H9 (cell line): ENCODE data around the gene APOB. TPM values are rescaled to one million over a fixed set of nuclear protein-coding genes. Genes with fewer than 3 reads are reported as not detected.

Source experiments
- DNase-seq: peaks from one replicate; pipeline ENCODE4 v3.0.0-alpha.2; 2017
- H2AFZ ChIP-seq: one replicate; pipeline ENCODE4 v1.6.1; 2013; ENCODE audit warnings: mild to moderate bottlenecking, low read length, control low read depth, moderate library complexity
- H2AK5ac ChIP-seq: 2 replicates; pipeline ENCODE4 v1.6.1; 2013; ENCODE audit warnings: low read length, control low read depth, mixed read lengths; ENCODE audit not compliant: insufficient read length
- H2BK120ac ChIP-seq: one replicate; pipeline ENCODE4 v1.6.1; 2013; ENCODE audit warnings: low read depth, mild to moderate bottlenecking, low read length, control low read depth, inconsistent platforms; ENCODE audit not compliant: poor library complexity, severe bottlenecking
- H2BK12ac ChIP-seq: 2 replicates; pipeline ENCODE4 v1.6.1; 2013; ENCODE audit warnings: low read length, control low read depth, mixed read lengths, low read depth; ENCODE audit not compliant: insufficient read length
- H2BK15ac ChIP-seq: 2 replicates; pipeline ENCODE4 v1.6.1; 2013; ENCODE audit warnings: low read depth, low read length, control low read depth
- H2BK20ac ChIP-seq: one replicate; pipeline ENCODE4 v1.6.1; 2013; ENCODE audit warnings: low read depth, mild to moderate bottlenecking, low read length, control low read depth, inconsistent platforms; ENCODE audit not compliant: poor library complexity, severe bottlenecking
- H2BK5ac ChIP-seq: 2 replicates; pipeline ENCODE4 v1.6.1; 2013; ENCODE audit warnings: low read length, control low read depth, mixed read lengths; ENCODE audit not compliant: insufficient read length
- H3K14ac ChIP-seq: 2 replicates; pipeline ENCODE4 v1.6.1; 2013; ENCODE audit warnings: low read length, control low read depth; ENCODE audit not compliant: insufficient read depth
- H3K18ac ChIP-seq: 2 replicates; pipeline ENCODE4 v1.6.1; 2013; ENCODE audit warnings: low read depth, mild to moderate bottlenecking, mixed read lengths, low read length, control low read depth; ENCODE audit not compliant: insufficient read length
- H3K23ac ChIP-seq: 2 replicates; pipeline ENCODE4 v1.6.1; 2013; ENCODE audit warnings: low read length, control low read depth, mixed read lengths, low read depth; ENCODE audit not compliant: insufficient read length
- H3K23me2 ChIP-seq: 2 replicates; pipeline ENCODE4 v1.6.1; 2013; ENCODE audit warnings: low read depth, mild to moderate bottlenecking, mixed read lengths, low read length, control low read depth; ENCODE audit not compliant: insufficient read length, poor library complexity, severe bottlenecking
- H3K27ac ChIP-seq: 2 replicates; pipeline ENCODE4 v1.5.1; 2013; ENCODE audit warnings: low read length, control low read depth, mixed read lengths, low read depth; ENCODE audit not compliant: insufficient read length
- H3K27me3 ChIP-seq: 2 replicates; pipeline ENCODE4 v1.6.1; 2013; ENCODE audit warnings: low read length, control low read depth, inconsistent platforms; ENCODE audit not compliant: insufficient read depth
- H3K4ac ChIP-seq: 2 replicates; pipeline ENCODE4 v1.6.1; 2013; ENCODE audit warnings: low read depth, mild to moderate bottlenecking, control low read depth, inconsistent platforms, low read length, moderate library complexity
- H3K4me1 ChIP-seq: 2 replicates; pipeline ENCODE4 v1.6.1; 2013; ENCODE audit warnings: low read length, control low read depth, inconsistent platforms; ENCODE audit not compliant: insufficient read depth
- H3K4me2 ChIP-seq: 2 replicates; pipeline ENCODE4 v1.6.1; 2013; ENCODE audit warnings: low read length, control low read depth, mixed read lengths; ENCODE audit not compliant: insufficient read length, insufficient read depth
- H3K56ac ChIP-seq: 2 replicates; pipeline ENCODE4 v1.6.1; 2013; ENCODE audit warnings: low read depth, mild to moderate bottlenecking, mixed read lengths, low read length, control low read depth; ENCODE audit not compliant: insufficient read length
- H3K79me1 ChIP-seq: 2 replicates; pipeline ENCODE4 v1.6.1; 2013; ENCODE audit warnings: low read depth, mild to moderate bottlenecking, moderate library complexity, low read length, control low read depth, inconsistent platforms; ENCODE audit not compliant: insufficient read depth, poor library complexity, severe bottlenecking
- H3K79me2 ChIP-seq: 2 replicates; pipeline ENCODE4 v1.6.1; 2013; ENCODE audit warnings: low read length, control low read depth, inconsistent platforms; ENCODE audit not compliant: insufficient read depth
- H3K9ac ChIP-seq: 2 replicates; pipeline ENCODE4 v1.6.1; 2013; ENCODE audit warnings: low read length, control low read depth, mixed read lengths; ENCODE audit not compliant: insufficient read length; ENCODE audit errors: extremely low read depth
- H3K9me3 ChIP-seq: one replicate; pipeline ENCODE4 v1.6.1; 2013; ENCODE audit warnings: low read depth, low read length, inconsistent platforms; ENCODE audit not compliant: control insufficient read depth
- H3T11ph ChIP-seq: one replicate; pipeline ENCODE4 v1.6.1; 2013; ENCODE audit warnings: mild to moderate bottlenecking, low read length, control low read depth, inconsistent platforms
- H4K20me1 ChIP-seq: one replicate; pipeline ENCODE4 v1.6.1; 2013; ENCODE audit not compliant: control insufficient read depth, insufficient read length, insufficient read depth
- H4K5ac ChIP-seq: 2 replicates; pipeline ENCODE4 v1.6.1; 2013; ENCODE audit warnings: low read depth, mild to moderate bottlenecking, mixed read lengths, low read length, control low read depth; ENCODE audit not compliant: insufficient read length
- H4K8ac ChIP-seq: replicated peaks from 2 replicates; pipeline ENCODE4 v1.6.1; 2013; ENCODE audit warnings: low read length, control low read depth, mixed read lengths, low read depth; ENCODE audit not compliant: insufficient read length
- H4K91ac ChIP-seq: 2 replicates; pipeline ENCODE4 v1.6.1; 2013; ENCODE audit warnings: low read depth, mild to moderate bottlenecking, moderate library complexity, mixed read lengths, low read length, control low read depth; ENCODE audit not compliant: insufficient read length
- H3K27ac Mint-ChIP-seq, 3 experiments: 2 replicates in 2 of 3; 3 replicates in 1 of 3; pipeline ENCODE4 v1.8.0; 2020 to 2021; ENCODE audit warnings: mixed read lengths in 3 of 3, mild to moderate bottlenecking in 1 of 3, moderate library complexity in 1 of 3
- H3K27me3 Mint-ChIP-seq: 2 replicates; pipeline ENCODE4 v1.8.0; 2021; ENCODE audit warnings: low read depth, mild to moderate bottlenecking, moderate library complexity, mixed read lengths
- H3K36me3 Mint-ChIP-seq, 3 experiments: 2 replicates in 2 of 3; 3 replicates in 1 of 3; pipeline ENCODE4 v1.8.0; 2020 to 2021; ENCODE audit warnings: low read depth in 3 of 3, mixed read lengths in 3 of 3; ENCODE audit not compliant: insufficient read depth in 1 of 3
- H3K4me1 Mint-ChIP-seq, 2 experiments: 2 replicates each; pipeline ENCODE4 v1.8.0; 2020; ENCODE audit warnings: mixed read lengths in 2 of 2
- H3K4me3 Mint-ChIP-seq, 2 experiments: 2 replicates in 1 of 2; 3 replicates in 1 of 2; pipeline ENCODE4 v1.8.0; 2020 to 2021; ENCODE audit warnings: mild to moderate bottlenecking in 2 of 2, mixed read lengths in 2 of 2, moderate library complexity in 1 of 2
- H3K9me3 Mint-ChIP-seq, 2 experiments: 2 replicates in 1 of 2; 3 replicates in 1 of 2; pipeline ENCODE4 v1.8.0; 2020; ENCODE audit warnings: mild to moderate bottlenecking in 2 of 2, mixed read lengths in 2 of 2, moderate library complexity in 1 of 2
- WGBS: extraction: QIAGEN DNeasy Blood & Tissue Kit; methylation state at CpG from one replicate; pipeline ENCODE4 v1.1.7; 2013; ENCODE audit warnings: missing lambda C conversion rate, low lambda C conversion rate, mixed read lengths; ENCODE audit not compliant: insufficient read length; ENCODE audit errors: extremely low coverage; 5-methylcytosine and 5-hydroxymethylcytosine counted together
- total RNA-seq: library from RNA; stranded (reverse); gene quantifications from 2 replicates; pipeline ENCODE4 v1.2.1, GENCODE V29; 2021
- TF ChIP-seq, protein P1 (sequence below): fragments of 200-600 bp; sonication (generic); conservative IDR thresholded peaks from 3 replicates; pipeline ENCODE4 v1.8.0; 2021; ENCODE audit warnings: antibody characterized with exemption, mild to moderate bottlenecking

Gene APOB
- total RNA-seq, 1 experiment from 2014 or later = 0.26 TPM

- no CpG with 5 or more reads among the region's 3 CpGs for WGBS
- no peak overlapping the region for H4K5ac ChIP-seq
- H3K14ac ChIP-seq = no peak overlapping the region
- H3K79me2 ChIP-seq = no peaks in the 10 kb centered on the region
- H3K4ac ChIP-seq = no peak overlapping the region
- H3K23me2 ChIP-seq = no peaks in the 10 kb centered on the region
- TF ChIP-seq, protein P1, sequence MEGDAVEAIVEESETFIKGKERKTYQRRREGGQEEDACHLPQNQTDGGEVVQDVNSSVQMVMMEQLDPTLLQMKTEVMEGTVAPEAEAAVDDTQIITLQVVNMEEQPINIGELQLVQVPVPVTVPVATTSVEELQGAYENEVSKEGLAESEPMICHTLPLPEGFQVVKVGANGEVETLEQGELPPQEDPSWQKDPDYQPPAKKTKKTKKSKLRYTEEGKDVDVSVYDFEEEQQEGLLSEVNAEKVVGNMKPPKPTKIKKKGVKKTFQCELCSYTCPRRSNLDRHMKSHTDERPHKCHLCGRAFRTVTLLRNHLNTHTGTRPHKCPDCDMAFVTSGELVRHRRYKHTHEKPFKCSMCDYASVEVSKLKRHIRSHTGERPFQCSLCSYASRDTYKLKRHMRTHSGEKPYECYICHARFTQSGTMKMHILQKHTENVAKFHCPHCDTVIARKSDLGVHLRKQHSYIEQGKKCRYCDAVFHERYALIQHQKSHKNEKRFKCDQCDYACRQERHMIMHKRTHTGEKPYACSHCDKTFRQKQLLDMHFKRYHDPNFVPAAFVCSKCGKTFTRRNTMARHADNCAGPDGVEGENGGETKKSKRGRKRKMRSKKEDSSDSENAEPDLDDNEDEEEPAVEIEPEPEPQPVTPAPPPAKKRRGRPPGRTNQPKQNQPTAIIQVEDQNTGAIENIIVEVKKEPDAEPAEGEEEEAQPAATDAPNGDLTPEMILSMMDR = no peak
- no peak overlapping the region for H3T11ph ChIP-seq
- H3K23ac ChIP-seq = no peak overlapping the region
- H4K91ac ChIP-seq = no peak overlapping the region
- no peak overlapping the region for H3K27ac ChIP-seq
- no peak overlapping the region for H2BK15ac ChIP-seq
- H4K8ac ChIP-seq = no peak overlapping the region
- no peak overlapping the region for H2BK20ac ChIP-seq
- no peak overlapping the region for H2AK5ac ChIP-seq
- Mint-ChIP-seq H3K9me3 (no peaks in the 10 kb centered on the region; a peak in 1 of 5 replicates), H3K27me3 (peaks cover 3% of the 10 kb centered on the region), H3K4me3 (no peak overlapping the region), H3K36me3 (no peaks in the 10 kb centered on the region), H3K4me1 (no peaks in the 10 kb centered on the region), H3K27ac (no peak overlapping the region)
- H2AFZ ChIP-seq = no peak overlapping the region
- no peak for DNase-seq
- no peak overlapping the region for H2BK12ac ChIP-seq
- no peaks in the 10 kb centered on the region for H3K79me1 ChIP-seq
- H3K9me3 ChIP-seq = no peaks in the 10 kb centered on the region
- H3K9ac ChIP-seq = no peak overlapping the region
- H4K20me1 ChIP-seq = no peaks in the 10 kb centered on the region
- H2BK120ac ChIP-seq = no peak overlapping the region
- no peak overlapping the region for H3K56ac ChIP-seq
- H3K4me1 ChIP-seq = no peaks in the 10 kb centered on the region
- no peak overlapping the region for H3K4me2 ChIP-seq
- H3K18ac ChIP-seq = no peak overlapping the region
- H3K27me3 ChIP-seq = no peaks in the 10 kb centered on the region
- no peak overlapping the region for H2BK5ac ChIP-seq
These were observed 8.9 kb downstream of the APOB start for GRCh38 chr2:21034972-21035279.
